ENCODE measurements around the gene INTU.

INTU gene

DNA sequence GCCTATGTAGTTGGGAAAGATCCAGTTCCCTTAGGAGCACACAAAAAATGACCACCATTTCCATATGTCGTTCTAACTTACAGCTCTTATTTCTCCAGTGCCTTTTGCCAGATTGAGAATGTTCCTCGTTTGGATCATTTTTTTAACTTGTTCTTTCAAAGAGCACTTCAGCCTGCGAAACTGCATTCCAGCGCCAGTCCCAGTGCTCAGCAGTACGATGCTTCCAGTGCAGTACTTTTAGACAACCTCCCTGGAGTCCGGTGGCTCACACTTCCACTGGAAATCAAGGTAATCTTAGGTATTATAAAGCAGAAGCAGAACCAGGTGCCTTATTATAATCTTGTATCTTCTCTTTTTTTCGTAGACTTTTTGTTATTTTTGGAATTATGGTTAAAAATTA is 54.8 kb downstream of the INTU start:
- no peak for TF ChIP-seq EZH2phosphoT487 (IDR thresholded peaks at IDR 0.05; ENCODE audit: low read depth)
- TF ChIP-seq, protein P1, sequence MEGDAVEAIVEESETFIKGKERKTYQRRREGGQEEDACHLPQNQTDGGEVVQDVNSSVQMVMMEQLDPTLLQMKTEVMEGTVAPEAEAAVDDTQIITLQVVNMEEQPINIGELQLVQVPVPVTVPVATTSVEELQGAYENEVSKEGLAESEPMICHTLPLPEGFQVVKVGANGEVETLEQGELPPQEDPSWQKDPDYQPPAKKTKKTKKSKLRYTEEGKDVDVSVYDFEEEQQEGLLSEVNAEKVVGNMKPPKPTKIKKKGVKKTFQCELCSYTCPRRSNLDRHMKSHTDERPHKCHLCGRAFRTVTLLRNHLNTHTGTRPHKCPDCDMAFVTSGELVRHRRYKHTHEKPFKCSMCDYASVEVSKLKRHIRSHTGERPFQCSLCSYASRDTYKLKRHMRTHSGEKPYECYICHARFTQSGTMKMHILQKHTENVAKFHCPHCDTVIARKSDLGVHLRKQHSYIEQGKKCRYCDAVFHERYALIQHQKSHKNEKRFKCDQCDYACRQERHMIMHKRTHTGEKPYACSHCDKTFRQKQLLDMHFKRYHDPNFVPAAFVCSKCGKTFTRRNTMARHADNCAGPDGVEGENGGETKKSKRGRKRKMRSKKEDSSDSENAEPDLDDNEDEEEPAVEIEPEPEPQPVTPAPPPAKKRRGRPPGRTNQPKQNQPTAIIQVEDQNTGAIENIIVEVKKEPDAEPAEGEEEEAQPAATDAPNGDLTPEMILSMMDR (IDR thresholded peaks at IDR 0.05; ENCODE audit: low read depth, low read length) = no peak

DNA sequence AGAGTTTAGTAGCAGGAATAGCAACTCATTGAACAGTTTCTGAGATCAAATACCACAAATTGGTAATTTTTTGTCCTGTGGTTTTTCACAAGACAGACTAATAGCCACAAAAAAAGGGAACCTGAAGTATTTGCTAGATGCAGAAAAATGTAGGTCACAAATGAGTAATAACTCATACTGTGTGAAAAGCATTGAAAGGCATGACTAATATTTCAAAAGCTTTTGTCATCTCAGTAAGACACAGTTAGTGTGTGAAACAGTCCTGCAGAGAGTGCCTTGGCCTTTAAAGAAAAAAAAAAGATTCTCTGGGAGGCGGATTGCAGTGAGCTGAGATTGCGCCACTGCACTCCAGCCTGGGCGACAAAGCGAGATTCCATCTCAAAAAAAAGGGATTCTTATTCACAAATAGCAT is 66.0 kb downstream of the INTU start:
- H3K4me1 ChIP-seq (ENCODE audit: low read length) = peaks cover 13% of the 10 kb centered on the region
- peaks cover 87% of the 10 kb centered on the region for H3K27me3 ChIP-seq (ENCODE audit: low read depth, low read length)
- TF ChIP-seq EZH2phosphoT487 (IDR thresholded peaks at IDR 0.05; ENCODE audit: low read depth) = peak; percentile 92
- TF ChIP-seq, protein P1 (IDR thresholded peaks at IDR 0.05; ENCODE audit: low read depth, low read length) = no peak
- H4K20me1 ChIP-seq (ENCODE audit: insufficient read depth, low read length) = peaks cover 28% of the 10 kb centered on the region
- no peak overlapping the region for H2AFZ ChIP-seq (ENCODE audit: low read depth, low read length)
- H3K79me2 ChIP-seq (ENCODE audit: low read length) = no peaks in the 10 kb centered on the region
- H3K36me3 ChIP-seq (replicated peaks; ENCODE audit: low read depth, low read length) = no peaks in the 10 kb centered on the region
- H3K27ac ChIP-seq (ENCODE audit: low read length) = no peak overlapping the region
- peaks cover 8% of the 10 kb centered on the region; the same call in 1 of the 2 replicates for H3K9me3 ChIP-seq (ENCODE audit: insufficient read depth, low read length)
- H3K4me3 ChIP-seq (ENCODE audit: low read length) = no peak overlapping the region
- H3K9ac ChIP-seq (ENCODE audit: low read length) = no peak overlapping the region
- peak overlapping the region; percentile 22 for H3K4me2 ChIP-seq (ENCODE audit: low read length)

More for the DNA sequence above, 54.8 kb downstream of the INTU start:
- Histone ChIP-seq H3K27me3 (ENCODE audit: low read depth, low read length) (peaks cover 86% of the 10 kb centered on the region), H4K20me1 (ENCODE audit: insufficient read depth, low read length) (peaks cover 2% of the 10 kb centered on the region; the same call in 1 of the 2 replicates), H3K27ac (ENCODE audit: low read length) (no peak overlapping the region), H3K9me3 (ENCODE audit: insufficient read depth, low read length) (no peaks in the 10 kb centered on the region), H3K9ac (ENCODE audit: low read length) (no peak overlapping the region), H3K4me1 (ENCODE audit: low read length) (no peaks in the 10 kb centered on the region), H3K79me2 (ENCODE audit: low read length) (no peaks in the 10 kb centered on the region), H3K4me2 (ENCODE audit: low read length) (no peak overlapping the region), H2AFZ (ENCODE audit: low read depth, low read length) (no peak overlapping the region), H3K36me3 (replicated peaks; ENCODE audit: low read depth, low read length) (no peaks in the 10 kb centered on the region), H3K4me3 (ENCODE audit: low read length) (no peak overlapping the region)

DNA sequence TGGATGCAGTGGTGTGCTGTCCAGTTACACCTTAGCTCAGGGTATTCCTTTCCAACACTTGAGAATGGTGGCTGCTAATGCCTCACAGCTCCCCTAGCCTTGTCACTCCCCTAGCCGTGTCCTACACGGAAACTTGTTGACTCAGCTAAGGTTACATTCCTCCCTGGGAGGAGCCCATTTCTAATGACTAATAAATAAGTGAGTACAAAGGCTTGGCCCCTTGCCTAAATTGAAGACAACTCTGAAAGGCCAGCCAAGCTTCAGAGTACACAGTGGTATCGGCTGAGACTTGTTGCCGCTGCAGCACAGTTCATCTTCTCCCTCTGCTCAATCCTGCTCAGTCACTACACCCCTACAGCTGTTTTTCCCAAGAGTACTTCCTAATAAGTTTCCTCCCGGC is 76.2 kb downstream of the INTU start:
- Histone ChIP-seq H3K4me3 (ENCODE audit: low read length) (no peak overlapping the region), H3K4me2 (ENCODE audit: low read length) (no peak overlapping the region), H3K36me3 (replicated peaks; ENCODE audit: low read depth, low read length) (no peaks in the 10 kb centered on the region)

DNA sequence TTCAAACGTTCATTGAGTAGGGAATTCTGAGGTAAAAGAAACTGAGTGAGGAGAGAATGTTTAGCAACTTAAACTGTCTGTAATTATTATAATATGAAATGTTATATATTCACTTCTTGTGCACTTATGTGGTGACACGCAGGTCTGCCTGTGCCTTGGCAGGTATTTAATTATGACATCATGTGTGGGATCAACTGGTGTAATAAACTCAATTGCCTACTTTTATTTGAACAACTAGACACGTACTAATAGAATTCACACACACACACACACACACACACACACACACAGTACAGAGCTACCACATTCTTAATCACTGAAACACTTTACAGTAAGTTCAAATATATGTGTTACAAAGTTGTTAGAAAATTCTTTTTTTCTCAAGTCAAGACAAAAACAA is 76.7 kb downstream of the INTU start:
- no peak overlapping the region for H3K4me3 ChIP-seq (ENCODE audit: low read length)
- TF ChIP-seq EZH2phosphoT487 (IDR thresholded peaks at IDR 0.05; ENCODE audit: low read depth) = no peak
- TF ChIP-seq, protein P1 (IDR thresholded peaks at IDR 0.05; ENCODE audit: low read depth, low read length) = no peak
- no peaks in the 10 kb centered on the region for H3K79me2 ChIP-seq (ENCODE audit: low read length)
- H3K4me1 ChIP-seq (ENCODE audit: low read length) = no peaks in the 10 kb centered on the region
- H3K27ac ChIP-seq (ENCODE audit: low read length) = no peak overlapping the region
- no peak overlapping the region for H3K9ac ChIP-seq (ENCODE audit: low read length)
- H2AFZ ChIP-seq (ENCODE audit: low read depth, low read length) = no peak overlapping the region
- no peaks in the 10 kb centered on the region for H3K36me3 ChIP-seq (replicated peaks; ENCODE audit: low read depth, low read length)
- H3K27me3 ChIP-seq (ENCODE audit: low read depth, low read length) = peaks cover 74% of the 10 kb centered on the region
- no peaks in the 10 kb centered on the region for H4K20me1 ChIP-seq (ENCODE audit: insufficient read depth, low read length)
- no peaks in the 10 kb centered on the region for H3K9me3 ChIP-seq (ENCODE audit: insufficient read depth, low read length)
- H3K4me2 ChIP-seq (ENCODE audit: low read length) = no peak overlapping the region

More for the DNA sequence above, 76.2 kb downstream of the INTU start:
- H2AFZ ChIP-seq (ENCODE audit: low read depth, low read length) = no peak overlapping the region
- TF ChIP-seq EZH2phosphoT487 (IDR thresholded peaks at IDR 0.05; ENCODE audit: low read depth) = no peak
- TF ChIP-seq, protein P1 (IDR thresholded peaks at IDR 0.05; ENCODE audit: low read depth, low read length) = no peak
- H3K27me3 ChIP-seq (ENCODE audit: low read depth, low read length) = peaks cover 76% of the 10 kb centered on the region
- H3K9me3 ChIP-seq (ENCODE audit: insufficient read depth, low read length) = no peaks in the 10 kb centered on the region
- no peak overlapping the region for H3K27ac ChIP-seq (ENCODE audit: low read length)
- no peak overlapping the region for H3K9ac ChIP-seq (ENCODE audit: low read length)
- no peaks in the 10 kb centered on the region for H3K4me1 ChIP-seq (ENCODE audit: low read length)
- no peaks in the 10 kb centered on the region for H4K20me1 ChIP-seq (ENCODE audit: insufficient read depth, low read length)
- no peaks in the 10 kb centered on the region for H3K79me2 ChIP-seq (ENCODE audit: low read length)

Data from OCI-LY3 (cell line).